ENCODE results near the gene PROX2. TPM values are rescaled to one million over a fixed set of nuclear protein-coding genes. Genes with fewer than 3 reads are reported as not detected.

The PROX2 gene
- total RNA-seq, 1 donor from 2014 or later = not detected

DNA sequence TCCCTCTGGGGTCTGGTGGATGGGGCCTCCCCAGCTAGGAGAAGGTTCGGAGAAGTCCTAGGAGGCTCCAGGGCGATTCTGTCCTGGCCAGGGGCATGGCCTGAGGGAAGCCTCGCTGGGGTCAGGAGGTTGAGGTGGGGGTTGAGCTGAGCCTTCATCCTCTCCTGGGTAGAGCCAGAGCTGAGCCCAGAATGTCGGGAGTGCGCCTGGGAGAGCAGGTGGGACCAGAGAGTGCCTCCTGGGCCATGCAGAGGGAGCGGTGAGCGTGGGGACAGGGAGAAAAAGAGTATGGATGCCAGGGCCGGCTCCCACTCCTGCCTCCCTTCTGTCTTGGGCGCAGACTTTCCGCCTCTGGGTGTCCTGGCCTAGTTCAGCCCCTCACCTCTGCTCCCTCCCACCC lies 34.0 kb upstream of the PROX2 start:
- no peaks in the 10 kb centered on the region for H3K9me3 ChIP-seq
- no peaks in the 10 kb centered on the region for H3K36me3 ChIP-seq
- no peak for DNase-seq (ENCODE audit: extremely low spot score in 2 of 2)
- H3K27ac ChIP-seq = no peak overlapping the region
- H3K4me3 ChIP-seq = no peak overlapping the region
- TF ChIP-seq CTCF (IDR thresholded peaks at IDR 0.05) = no peak
- TF ChIP-seq POLR2A (IDR thresholded peaks at IDR 0.05) = no peak
- no peak for TF ChIP-seq POLR2AphosphoS5 (IDR thresholded peaks at IDR 0.05; ENCODE audit: insufficient read depth in 1 of 2, low read depth in 1 of 2)
- no peaks in the 10 kb centered on the region for H3K27me3 ChIP-seq
- intact Hi-C loops (cut with DNase I) = loop anchor here (5.0 to 10.0 kb wide), 2 partner anchors 48 to 175 kb away; no protein-coding TSS in a partner anchor
- peaks cover 42% of the 10 kb centered on the region for H3K4me1 ChIP-seq

DNA sequence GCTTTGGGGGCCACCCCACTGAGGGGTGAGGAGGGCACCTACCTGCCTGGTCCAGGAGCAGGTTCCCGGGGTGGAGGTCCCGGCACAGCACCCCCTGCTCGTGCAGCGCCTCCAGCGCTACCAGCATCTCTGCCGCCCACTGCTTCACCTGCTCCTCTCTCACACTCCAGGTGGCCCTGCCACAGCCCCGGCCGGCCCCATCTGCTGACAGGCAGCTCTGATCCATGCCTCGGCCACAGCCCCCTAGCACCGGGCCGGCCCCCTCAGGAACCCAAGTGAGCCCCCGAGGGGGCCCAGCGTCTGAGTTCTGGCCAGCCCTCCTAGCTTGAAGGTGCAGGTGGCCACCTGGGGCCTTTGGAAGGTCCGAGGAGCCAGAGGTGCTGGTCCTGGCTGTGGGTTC lies 33.6 kb upstream of the PROX2 start:
- Histone ChIP-seq H3K4me1 (peaks cover 39% of the 10 kb centered on the region), H3K27me3 (no peaks in the 10 kb centered on the region), H3K9me3 (no peaks in the 10 kb centered on the region), H3K4me3 (no peak overlapping the region), H3K36me3 (no peaks in the 10 kb centered on the region), H3K27ac (no peak overlapping the region)
- DNase-seq (ENCODE audit: extremely low spot score in 2 of 2) = no peak
- intact Hi-C loops (cut with DNase I) = loop anchor here (5.0 kb wide), 1 partner anchor 47 kb away; no protein-coding TSS in a partner anchor
- TF ChIP-seq CTCF (IDR thresholded peaks at IDR 0.05) = no peak
- no peak for TF ChIP-seq POLR2AphosphoS5 (IDR thresholded peaks at IDR 0.05; ENCODE audit: insufficient read depth in 1 of 2, low read depth in 1 of 2)
- no peak for TF ChIP-seq POLR2A (IDR thresholded peaks at IDR 0.05)

- H3K4me1 ChIP-seq = peaks cover 33% of the 10 kb centered on the region
- intact Hi-C loops (cut with DNase I) = loop anchor here (5.0 kb wide), 1 partner anchor 47 kb away; no protein-coding TSS in a partner anchor
- no peaks in the 10 kb centered on the region for H3K27me3 ChIP-seq
Measured at GRCh38 chr14:74908861-74909341, 33.0 kb upstream of the PROX2 start.

DNA sequence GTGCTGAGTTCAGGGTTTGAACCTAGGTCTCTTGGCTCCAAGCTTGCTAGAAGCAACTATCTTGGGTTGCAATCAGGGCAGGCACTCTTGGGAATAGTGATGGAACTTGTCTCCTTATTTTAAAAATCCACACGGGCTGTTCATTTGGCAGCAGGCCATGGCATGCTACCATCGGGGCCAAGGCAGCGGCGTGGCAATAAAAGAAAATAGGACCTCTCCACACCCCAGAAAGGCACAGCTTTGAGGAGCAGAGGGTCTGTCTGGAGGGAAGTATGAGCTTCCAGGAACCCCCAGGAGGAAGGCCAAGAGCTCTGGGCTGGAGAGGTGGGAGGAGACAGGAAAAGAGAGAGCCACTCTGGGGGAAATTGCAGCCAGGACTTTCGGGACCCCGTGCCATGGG lies 31.8 kb upstream of the PROX2 start:
- TF ChIP-seq POLR2AphosphoS5 (IDR thresholded peaks at IDR 0.05; ENCODE audit: insufficient read depth in 1 of 2, low read depth in 1 of 2) (no peak), CTCF (IDR thresholded peaks at IDR 0.05) (no peak), POLR2A (IDR thresholded peaks at IDR 0.05) (no peak)
- peaks cover 29% of the 10 kb centered on the region for H3K4me1 ChIP-seq
- H3K4me3 ChIP-seq = no peak overlapping the region
- H3K9me3 ChIP-seq = no peaks in the 10 kb centered on the region
- DNase-seq (ENCODE audit: extremely low spot score in 2 of 2) = no peak
- intact Hi-C loops (cut with DNase I) = loop anchor here (5.0 kb wide), 1 partner anchor 45 kb away; no protein-coding TSS in a partner anchor
- no peaks in the 10 kb centered on the region for H3K27me3 ChIP-seq
- H3K36me3 ChIP-seq = peaks cover 0 to 12% of the 10 kb centered on the region in 2 donors
- no peak overlapping the region for H3K27ac ChIP-seq

More at GRCh38 chr14:74908861-74909341, 33.0 kb upstream of the PROX2 start:
- TF ChIP-seq POLR2A (IDR thresholded peaks at IDR 0.05) = no peak
- TF ChIP-seq CTCF (IDR thresholded peaks at IDR 0.05) = no peak
- no peak for TF ChIP-seq POLR2AphosphoS5 (IDR thresholded peaks at IDR 0.05; ENCODE audit: insufficient read depth in 1 of 2, low read depth in 1 of 2)
- Histone ChIP-seq H3K36me3 (peaks cover 0 to under 1% of the 10 kb centered on the region in 2 donors), H3K4me3 (no peak overlapping the region), H3K9me3 (no peaks in the 10 kb centered on the region), H3K27ac (no peak overlapping the region)
- no peak for DNase-seq (ENCODE audit: extremely low spot score in 2 of 2)

GRCh38 chr14:74906925-74907521 lies 31.1 kb upstream of the PROX2 start:
- Histone ChIP-seq H3K4me1 (peaks cover 29% of the 10 kb centered on the region), H3K9me3 (no peaks in the 10 kb centered on the region), H3K27ac (no peak overlapping the region), H3K4me3 (no peak overlapping the region), H3K36me3 (peaks cover 2 to 20% of the 10 kb centered on the region in 2 donors), H3K27me3 (no peaks in the 10 kb centered on the region)
- TF ChIP-seq POLR2AphosphoS5 (IDR thresholded peaks at IDR 0.05; ENCODE audit: insufficient read depth in 1 of 2, low read depth in 1 of 2) = no peak
- TF ChIP-seq POLR2A (IDR thresholded peaks at IDR 0.05) = no peak
- peak in 1 of 3 experiments; percentile 9 for TF ChIP-seq CTCF (IDR thresholded peaks at IDR 0.05)
- no peak for DNase-seq (ENCODE audit: extremely low spot score in 2 of 2)
- intact Hi-C loops (cut with DNase I) = loop anchor here (5.0 kb wide), 1 partner anchor 45 kb away; no protein-coding TSS in a partner anchor
